HepG2 (cell line): ENCODE results near the gene HSPA1L. TPM values are rescaled to one million over a fixed set of nuclear protein-coding genes. Genes with fewer than 3 reads are reported as not detected.

Experiments used
- DZIP1 ChIP-seq: sonication (generic); formaldehyde crosslinking; IDR thresholded peaks from 2 replicates; pipeline ENCODE4 v1.5.0; 2020; ENCODE audit warnings: mild to moderate bottlenecking, missing genetic modification reagents
- FOXP1 ChIP-seq, 2 experiments: fragments of 450-650 bp in 1 of 2; IDR thresholded peaks; 2 replicates each; pipeline ENCODE4 v1.6.1; 2017 to 2018; ENCODE audit warnings: antibody characterized with exemption in 1 of 2
- FOXP4 ChIP-seq: sonication (generic); formaldehyde crosslinking; IDR thresholded peaks from 2 replicates; pipeline ENCODE4 v1.4.0; 2020; ENCODE audit warnings: missing genetic modification reagents
- HMGA1 ChIP-seq: sonication (generic); formaldehyde crosslinking; conservative IDR thresholded peaks from 2 replicates; pipeline ENCODE4 v1.4.0; 2020; ENCODE audit warnings: missing genetic modification reagents
- HNF4G ChIP-seq, 2 experiments: sonication (generic) in 1 of 2; formaldehyde crosslinking in 1 of 2; IDR thresholded peaks; 2 replicates each; pipeline versions ENCODE4 v1.4.0 to v1.6.1; 2011 to 2020; ENCODE audit warnings: borderline replicate concordance in 2 of 2, low read depth in 2 of 2, mild to moderate bottlenecking in 2 of 2, low read length in 1 of 2, missing genetic modification reagents in 1 of 2, moderate library complexity in 1 of 2
- HOXD1 ChIP-seq: sonication (generic); formaldehyde crosslinking; IDR thresholded peaks from 2 replicates; pipeline ENCODE4 v1.5.0; 2020; ENCODE audit warnings: missing genetic modification reagents
- NFIC ChIP-seq: IDR thresholded peaks from 2 replicates; pipeline ENCODE4 v1.6.1; 2012; ENCODE audit warnings: mild to moderate bottlenecking, low read length, inconsistent platforms
- REXO4 ChIP-seq: sonication (generic); formaldehyde crosslinking; IDR thresholded peaks from 2 replicates; pipeline ENCODE4 v1.8.0; 2022; ENCODE audit warnings: missing genetic modification reagents, mild to moderate bottlenecking, borderline replicate concordance
- THAP9 ChIP-seq: sonication (generic); formaldehyde crosslinking; IDR thresholded peaks from 2 replicates; pipeline ENCODE4; 2020; ENCODE audit warnings: missing genetic modification reagents, mild to moderate bottlenecking, borderline replicate concordance
- ZFP91 ChIP-seq: sonication (generic); formaldehyde crosslinking; IDR thresholded peaks from 2 replicates; pipeline ENCODE4 v1.9.0; 2022; ENCODE audit warnings: missing genetic modification reagents, mild to moderate bottlenecking, borderline replicate concordance
- ZNF136 ChIP-seq: sonication (generic); formaldehyde crosslinking; IDR thresholded peaks from 2 replicates; pipeline ENCODE4 v1.8.1; 2022; ENCODE audit warnings: low read depth, mild to moderate bottlenecking, moderate library complexity, missing genetic modification reagents
- ZNF253 ChIP-seq: sonication (generic); formaldehyde crosslinking; IDR thresholded peaks from 2 replicates; pipeline ENCODE4 v1.8.0; 2022; ENCODE audit warnings: mild to moderate bottlenecking, missing genetic modification reagents, borderline replicate concordance
- ZNF550 ChIP-seq: sonication (generic); formaldehyde crosslinking; IDR thresholded peaks from 2 replicates; pipeline ENCODE4 v1.4.0; 2020; ENCODE audit warnings: mild to moderate bottlenecking, missing genetic modification reagents, borderline replicate concordance
- ZNF670 ChIP-seq: sonication (generic); formaldehyde crosslinking; IDR thresholded peaks from 2 replicates; pipeline ENCODE4 v1.8.0; 2022; ENCODE audit warnings: mild to moderate bottlenecking, missing genetic modification reagents, borderline replicate concordance
- ZNF704 ChIP-seq: sonication (generic); formaldehyde crosslinking; IDR thresholded peaks from 2 replicates; pipeline ENCODE4 v1.8.1; 2023; ENCODE audit warnings: mild to moderate bottlenecking, inconsistent platforms, moderate library complexity, missing genetic modification reagents, borderline replicate concordance
- ZSCAN20 ChIP-seq: sonication (generic); formaldehyde crosslinking; IDR thresholded peaks from 2 replicates; pipeline ENCODE4 v1.4.0; 2020; ENCODE audit warnings: missing genetic modification reagents, mild to moderate bottlenecking, borderline replicate concordance
- polyA plus RNA-seq, 8 experiments: library from polyadenylated mRNA; depleted of rRNA in 3 of 8; stranded (reverse) in 7 of 8; unstranded in 1 of 8; fragments of >200 nt; fragmentation: Illumina TruSeq in 4 of 8; extraction: Trizol in 4 of 8; gene quantifications; 2 replicates each; pipeline versions ENCODE4 v1.2.1 to v1.2.3, GENCODE V29; 2011 to 2016; ENCODE audit warnings: low read depth in 4 of 8, missing spikeins in 1 of 8, mixed read lengths in 1 of 8; ENCODE audit not compliant: insufficient read depth in 1 of 8
- total RNA-seq, 5 experiments: library from RNA; depleted of rRNA; stranded (reverse); fragments of >200 nt; fragmentation: Illumina TruSeq; extraction: Trizol; gene quantifications; 2 replicates each; pipeline ENCODE4 v1.2.3, GENCODE V29; 2016; ENCODE audit warnings: low read depth in 1 of 5

The HSPA1L gene
- total and polyA plus RNA-seq, 2 of the 13 experiments (the other 11 are each of a cell fraction or from before 2014, with no cell fraction given): 0.55 to 1.0 TPM

- TF ChIP-seq ZNF253: no peak; the same call in 1 of the 2 replicates
- TF ChIP-seq ZSCAN20 (CRISPR knock-in tag): peak; percentile 94
- no peak for TF ChIP-seq HMGA1 (CRISPR knock-in tag)
- peak; percentile 87; the same call in 1 of the 2 replicates for TF ChIP-seq ZNF670 (CRISPR knock-in tag)
- TF ChIP-seq ZFP91 (CRISPR knock-in tag): peak; percentile 97
- TF ChIP-seq REXO4 (CRISPR knock-in tag): peak; percentile 69; the same call in 1 of the 2 replicates
- TF ChIP-seq FOXP1 (IDR thresholded peaks at IDR 0.05): no peak
- no peak for TF ChIP-seq FOXP1 (CRISPR knock-in tag; IDR thresholded peaks at IDR 0.05)
- TF ChIP-seq THAP9 (CRISPR knock-in tag): peak; percentile 88
- TF ChIP-seq NFIC: no peak
- TF ChIP-seq DZIP1 (CRISPR knock-in tag): no peak
- TF ChIP-seq HNF4G (IDR thresholded peaks at IDR 0.05; ENCODE audit: borderline replicate concordance, low read depth, low read length): peak; percentile 94
- peak; percentile 91; the same call in 1 of the 2 replicates for TF ChIP-seq HNF4G (CRISPR knock-in tag; IDR thresholded peaks at IDR 0.05; ENCODE audit: borderline replicate concordance, low read depth)
- peak; percentile 84; the same call in 1 of the 2 replicates for TF ChIP-seq ZNF704 (CRISPR knock-in tag)
- peak; percentile 65 for TF ChIP-seq FOXP4 (CRISPR knock-in tag)
- no peak for TF ChIP-seq ZNF550
- peak; percentile 89; the same call in 1 of the 2 replicates for TF ChIP-seq ZNF136 (CRISPR knock-in tag)
- peak; percentile 71; the same call in 1 of the 2 replicates for TF ChIP-seq HOXD1
These were observed 8.4 kb downstream of the HSPA1L start, which contains the start of gene LSM2 (continued) for GRCh38 chr6:31806470-31807272.
